DMS153 (cell line): ENCODE results near the gene TMEM147.
"Not testable (repeated sequence)": the region's sequence is repeated elsewhere in the genome, so short reads cannot be mapped to it uniquely, and the experiment has no call there.

ENCODE experiments used
- DNase-seq: peaks from one replicate; lab custom pipeline; 2025; lab: John Stamatoyannopoulos, UW

The TMEM147 gene

DNA sequence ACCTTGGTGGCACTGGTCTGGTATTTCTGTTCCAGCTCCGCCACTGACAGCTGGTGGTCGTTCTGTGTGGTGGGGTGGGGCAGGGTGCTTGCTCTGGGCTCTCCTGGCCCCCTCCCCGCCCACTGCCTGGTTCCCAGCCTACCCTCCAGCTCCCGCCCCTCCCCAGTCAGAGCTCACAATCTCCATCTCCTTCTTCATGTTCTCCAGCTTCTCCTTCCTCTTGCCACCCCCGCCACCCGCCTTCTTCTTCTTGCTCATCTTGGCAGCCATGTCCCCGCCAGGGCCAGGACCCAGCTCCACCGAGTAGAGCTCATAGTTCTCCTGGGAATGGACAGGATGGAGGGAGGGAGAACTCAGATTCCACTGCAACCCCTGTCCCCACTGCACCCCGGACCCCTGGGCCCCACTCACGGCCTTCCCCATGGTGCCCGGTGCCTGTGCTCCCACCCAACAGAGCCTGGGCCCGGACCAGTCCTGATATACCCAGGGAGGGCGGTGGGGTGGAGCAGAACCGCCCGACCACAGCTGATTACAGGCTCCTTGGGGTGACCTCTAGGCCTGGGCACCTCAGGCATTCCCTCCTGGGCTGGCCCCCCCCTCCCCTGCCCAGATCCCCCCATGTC lies 17.9 kb downstream of the TMEM147 start, which contains the start of gene ATP4A:
Gene ATP4A (minus strand): TSS at position 452 of the 623 bp plus-strand sequence. CDS start 29 bp downstream, at position 423.
- DNase-seq, result no peak

DNA sequence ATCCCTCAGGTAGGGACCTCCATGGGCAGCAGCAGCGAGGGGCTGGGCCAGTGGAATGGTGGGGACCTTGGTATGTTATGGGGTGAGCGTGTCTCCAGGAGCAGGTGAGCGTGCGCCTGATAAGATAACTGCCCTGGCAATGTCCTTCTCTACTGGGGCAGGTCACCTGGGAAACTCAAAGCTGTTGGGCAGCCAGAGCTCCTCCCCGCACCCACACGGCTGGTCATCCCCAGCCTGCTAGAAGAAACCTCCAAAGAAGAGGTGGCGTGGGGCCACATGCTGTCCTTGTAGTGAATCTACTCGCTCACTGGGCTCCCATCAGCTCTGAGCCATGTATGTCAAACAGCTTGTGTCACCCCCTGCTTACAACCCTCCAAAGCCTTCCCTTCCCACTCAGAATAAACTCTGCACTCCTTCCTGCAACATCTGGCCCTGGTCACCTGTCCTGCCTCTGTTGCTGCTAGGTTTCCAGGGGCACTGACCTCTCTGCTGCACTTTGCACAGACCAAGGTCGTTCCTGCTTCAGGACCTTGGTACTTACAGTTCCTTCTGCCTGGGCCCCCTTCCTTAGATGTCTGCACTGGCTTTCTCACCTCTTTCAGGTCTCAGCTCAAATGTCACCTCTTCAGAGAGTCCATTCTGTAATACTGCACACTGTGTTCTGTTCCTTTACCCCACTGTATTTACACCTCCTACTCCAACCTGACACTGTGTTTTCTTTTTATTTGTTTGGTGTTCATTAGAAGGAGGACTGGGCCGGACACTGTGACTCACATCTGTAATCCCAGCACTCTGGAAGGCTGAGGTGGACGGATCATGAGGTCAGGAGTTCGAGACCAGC lies 19.8 kb downstream of the TMEM147 start:
- no peak for DNase-seq

DNA sequence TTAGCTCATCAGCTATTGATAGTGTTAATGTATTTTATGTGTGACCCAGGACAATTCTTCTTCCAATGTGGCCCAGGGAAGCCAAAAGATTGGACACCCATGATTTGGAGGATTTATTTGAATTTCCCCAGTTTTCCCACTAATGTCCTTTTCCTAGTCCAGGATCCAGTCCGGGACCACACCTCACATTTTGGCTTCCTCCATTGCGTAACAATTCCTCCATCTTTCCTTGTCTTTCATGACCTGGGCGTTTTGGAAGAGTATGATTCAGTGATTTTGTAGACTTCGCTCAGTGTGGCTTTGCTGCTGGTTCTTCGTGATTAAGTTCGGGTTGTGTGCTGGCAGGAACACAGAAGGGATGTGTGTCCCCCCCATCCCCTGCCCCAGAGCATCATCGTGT lies 21.3 kb downstream of the TMEM147 start:
- no peak for DNase-seq

DNA sequence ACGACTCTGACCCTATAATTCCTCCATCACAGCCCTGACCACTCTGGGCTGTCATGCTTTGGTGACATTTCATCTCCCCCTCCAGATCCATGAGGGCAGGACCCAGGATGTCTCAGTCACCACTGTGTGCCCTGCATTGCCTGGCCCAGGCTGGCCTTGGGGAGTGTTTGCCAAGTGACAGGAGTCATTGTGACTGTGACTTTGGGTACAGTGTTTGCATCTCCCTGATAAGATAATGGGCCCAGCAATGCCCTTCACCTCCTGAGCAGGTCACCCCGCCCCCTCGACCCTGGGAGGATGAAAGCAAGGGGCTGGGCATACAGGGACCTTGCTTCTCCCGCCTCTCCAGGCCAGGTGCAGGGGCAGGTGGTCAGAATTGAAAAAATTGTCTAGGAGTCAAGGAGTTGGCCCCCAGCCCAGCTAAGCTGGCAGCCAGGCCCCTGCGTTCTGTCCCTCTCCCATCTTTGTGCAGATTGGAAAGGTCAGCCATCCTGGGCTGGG lies 23.9 kb downstream of the TMEM147 start:
- DNase-seq, result no peak

DNA sequence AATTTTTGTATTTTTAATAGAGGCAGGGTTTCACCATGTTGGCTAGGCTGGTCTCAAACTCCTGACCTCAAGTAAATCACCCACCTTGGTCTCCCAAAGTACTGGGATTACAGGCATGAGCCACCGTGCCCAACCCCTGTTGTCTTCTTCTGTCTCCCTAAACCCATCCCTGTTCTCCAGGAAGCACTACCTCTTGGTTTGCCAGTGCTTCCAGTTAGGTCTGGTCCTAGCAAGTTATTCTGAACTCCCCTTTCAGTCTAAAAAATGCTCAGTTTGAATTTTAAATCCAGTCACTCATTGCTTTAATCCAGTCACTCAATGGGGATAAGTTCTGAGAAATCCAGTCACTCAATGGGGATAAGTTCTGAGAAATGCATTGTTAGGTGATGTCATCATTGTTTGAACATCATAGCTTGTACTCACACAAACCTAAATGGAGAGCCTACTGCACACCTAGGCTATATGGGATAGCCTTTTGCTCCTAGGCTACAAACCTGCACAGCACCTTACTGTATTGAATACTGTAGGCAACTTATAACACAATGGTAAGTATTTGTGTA lies 26.1 kb downstream of the TMEM147 start:
- DNase-seq, result no peak

DNA sequence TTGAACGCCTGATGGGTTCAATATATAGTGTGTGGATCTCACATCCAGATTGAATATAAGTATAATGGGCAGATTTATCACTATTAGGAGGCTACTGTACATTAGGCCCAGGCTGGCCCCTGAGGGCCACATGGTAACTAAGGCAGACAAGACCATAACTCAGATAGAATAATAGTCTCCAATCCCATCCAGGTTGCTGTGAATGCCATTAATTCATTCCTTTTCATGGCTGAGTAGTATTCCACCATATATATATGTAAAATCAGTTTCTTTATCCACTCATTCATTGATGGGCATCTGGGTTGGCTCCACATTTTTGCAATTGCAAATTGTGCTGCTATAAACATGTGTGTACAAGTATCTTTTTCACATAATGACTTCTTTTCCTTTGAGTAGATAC lies 32.5 kb downstream of the TMEM147 start:
- DNase-seq, result no peak

DNA sequence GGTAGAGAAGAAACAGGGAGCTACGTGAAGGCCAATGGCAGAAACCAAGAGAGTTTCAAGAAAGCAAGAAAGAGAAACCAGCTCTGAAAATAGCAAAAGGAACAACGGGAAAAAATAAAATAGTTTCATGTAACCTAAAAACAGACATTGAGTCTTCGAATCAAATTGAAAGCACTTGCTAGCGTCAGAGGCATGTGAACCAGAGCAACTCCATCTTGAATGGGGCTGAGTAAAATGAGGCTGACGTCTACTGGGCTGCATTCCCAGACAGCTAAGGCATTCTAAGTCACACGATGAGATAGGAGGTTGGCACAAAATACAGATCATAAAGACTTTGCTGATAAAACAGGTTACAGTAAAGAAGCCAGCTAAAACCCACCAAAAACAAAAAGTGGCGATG lies 33.3 kb downstream of the TMEM147 start:
- no peak for DNase-seq

DNA sequence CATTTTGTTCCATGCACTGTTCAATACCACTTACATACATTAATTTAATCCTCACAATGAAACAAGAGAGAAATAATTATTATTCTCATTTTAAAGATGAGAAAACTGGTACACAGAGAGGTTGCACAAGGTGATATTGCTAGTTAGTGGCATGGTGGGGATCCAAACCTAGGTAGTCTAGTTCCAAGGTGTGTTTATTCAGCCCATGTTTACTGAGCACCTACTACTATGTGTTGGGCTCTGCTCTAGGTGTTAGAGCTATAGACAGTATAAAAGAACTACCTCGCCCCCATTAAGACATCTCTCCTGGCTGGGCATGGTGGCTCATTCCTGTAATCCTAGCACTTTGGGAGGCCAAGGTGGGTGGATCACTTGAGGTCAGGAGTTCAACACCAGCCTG lies 37.3 kb downstream of the TMEM147 start:
- DNase-seq, result no peak

DNA sequence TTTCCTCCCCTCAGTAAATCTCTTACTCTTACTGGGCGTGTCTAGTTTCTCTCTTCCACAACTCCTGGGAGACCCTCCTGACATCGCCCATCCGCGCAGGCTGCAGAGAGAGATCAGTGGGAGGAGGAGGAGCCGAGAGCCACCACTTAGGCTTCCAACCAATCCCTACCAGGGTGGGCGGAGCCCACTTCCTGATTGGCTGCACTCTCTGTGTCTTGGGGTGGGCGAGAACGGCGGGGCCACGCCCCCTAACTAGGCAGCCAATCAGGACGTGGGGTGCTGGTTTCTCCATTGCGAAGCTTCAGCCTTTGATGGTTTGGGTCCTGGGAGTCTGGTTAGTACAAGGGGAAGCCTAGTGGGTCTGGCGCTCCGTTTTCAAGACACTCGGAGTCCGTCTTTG lies 40.4 kb downstream of the TMEM147 start, which contains the start of gene PMIS2:
Gene PMIS2 (plus strand): TSS at position 326 of the 400 bp plus-strand sequence. CDS start 87 bp downstream, outside the sequence.
- DNase-seq, result no peak

DNA sequence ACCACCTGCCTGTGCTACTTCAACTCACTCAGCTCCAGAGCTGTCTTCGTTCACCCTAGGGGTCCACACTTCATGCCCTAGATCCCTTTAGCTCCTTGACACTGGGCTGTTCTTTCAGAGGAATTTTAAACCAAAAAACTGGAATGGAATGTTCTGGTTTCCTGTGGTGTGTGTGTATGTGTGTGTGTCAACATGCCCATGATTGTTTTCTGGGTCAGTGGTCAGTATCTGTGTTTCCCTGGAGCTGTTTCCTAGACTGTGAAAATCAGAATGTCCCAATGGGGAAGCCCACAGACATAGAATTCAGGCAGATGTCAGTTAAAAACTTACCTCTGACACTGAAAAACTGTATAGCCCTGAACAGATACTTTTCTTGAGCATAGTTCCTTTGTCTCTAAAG lies 41.9 kb downstream of the TMEM147 start:
- DNase-seq, result no peak

DNA sequence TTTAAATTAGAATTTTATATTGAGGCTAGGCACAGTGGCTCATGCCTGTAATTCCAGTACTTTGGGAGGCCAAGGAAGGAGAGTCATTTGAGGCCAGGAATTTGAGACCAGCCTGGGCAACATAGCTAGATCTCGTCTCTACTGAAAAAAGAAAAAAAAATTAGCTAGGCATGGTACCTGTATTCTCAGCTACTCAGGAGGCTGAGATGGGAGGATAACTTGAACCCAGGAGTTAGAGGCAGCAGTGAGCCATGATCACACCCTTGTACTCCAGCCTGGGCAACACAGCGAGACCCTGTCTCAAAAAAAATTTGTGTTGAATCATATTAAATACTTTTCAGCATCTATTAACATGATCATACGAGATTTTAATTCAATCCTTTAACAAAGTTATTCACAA lies 45.4 kb downstream of the TMEM147 start:
- no peak for DNase-seq

DNA sequence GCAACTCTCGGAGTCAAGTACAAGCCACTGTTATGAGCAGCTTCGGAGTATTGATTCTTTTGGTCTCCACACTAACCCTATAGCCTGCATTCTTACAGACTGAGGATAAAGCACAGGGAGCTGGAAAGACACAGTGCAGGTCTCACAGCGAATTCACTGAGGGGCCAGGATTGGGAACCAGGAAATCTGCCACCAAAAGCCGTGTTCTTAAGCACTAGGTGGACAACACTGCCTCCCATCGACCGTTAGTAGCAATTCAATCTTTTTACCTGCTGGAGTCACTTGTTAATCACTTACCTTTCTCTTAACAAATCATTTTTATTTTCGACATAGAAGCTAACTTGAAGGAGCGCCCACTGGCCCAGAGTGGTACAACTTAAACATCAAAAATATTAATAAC lies 46.8 kb downstream of the TMEM147 start:
- no peak for DNase-seq

DNA sequence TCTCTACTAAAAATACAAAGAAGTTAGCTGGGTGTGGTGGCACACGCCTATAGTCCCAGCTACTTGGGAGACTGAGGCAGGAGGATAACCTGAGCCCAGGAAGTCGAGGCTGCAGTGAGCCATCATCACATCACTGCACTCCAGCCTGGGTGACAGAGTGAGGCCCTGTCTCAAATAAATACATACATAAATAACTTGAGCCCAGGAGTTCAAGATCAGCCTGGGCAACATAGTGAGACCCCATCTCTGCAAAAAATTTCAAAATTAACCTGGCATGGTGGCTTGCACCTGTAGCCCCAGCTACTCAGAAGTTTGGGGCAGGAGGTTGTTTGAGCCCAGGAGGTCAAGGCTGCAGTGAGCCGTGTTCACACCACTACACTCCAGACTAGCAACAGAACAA lies 49.6 kb downstream of the TMEM147 start:
- not testable (repeated sequence) for DNase-seq

DNA sequence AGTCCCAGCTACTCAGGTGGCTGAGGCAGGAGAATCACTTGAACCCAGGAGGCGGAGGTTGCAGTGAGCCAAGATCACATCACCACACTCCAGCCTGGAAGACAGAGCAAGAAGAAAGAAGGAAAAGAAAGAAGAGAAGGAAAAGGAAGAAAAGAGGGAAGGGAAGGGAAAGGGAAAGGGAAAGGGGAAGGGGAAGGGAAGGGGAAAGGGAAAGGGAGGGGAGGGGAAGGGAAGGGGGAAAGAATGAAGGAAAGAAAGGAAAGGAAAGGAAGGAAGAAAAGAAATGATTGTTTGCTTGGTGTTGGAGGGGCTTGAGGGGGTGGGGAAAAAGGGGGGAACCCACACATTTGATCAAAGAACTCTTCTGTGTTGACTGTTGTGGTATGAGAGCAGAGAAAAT lies 50.5 kb downstream of the TMEM147 start:
- DNase-seq, result no peak

DNA sequence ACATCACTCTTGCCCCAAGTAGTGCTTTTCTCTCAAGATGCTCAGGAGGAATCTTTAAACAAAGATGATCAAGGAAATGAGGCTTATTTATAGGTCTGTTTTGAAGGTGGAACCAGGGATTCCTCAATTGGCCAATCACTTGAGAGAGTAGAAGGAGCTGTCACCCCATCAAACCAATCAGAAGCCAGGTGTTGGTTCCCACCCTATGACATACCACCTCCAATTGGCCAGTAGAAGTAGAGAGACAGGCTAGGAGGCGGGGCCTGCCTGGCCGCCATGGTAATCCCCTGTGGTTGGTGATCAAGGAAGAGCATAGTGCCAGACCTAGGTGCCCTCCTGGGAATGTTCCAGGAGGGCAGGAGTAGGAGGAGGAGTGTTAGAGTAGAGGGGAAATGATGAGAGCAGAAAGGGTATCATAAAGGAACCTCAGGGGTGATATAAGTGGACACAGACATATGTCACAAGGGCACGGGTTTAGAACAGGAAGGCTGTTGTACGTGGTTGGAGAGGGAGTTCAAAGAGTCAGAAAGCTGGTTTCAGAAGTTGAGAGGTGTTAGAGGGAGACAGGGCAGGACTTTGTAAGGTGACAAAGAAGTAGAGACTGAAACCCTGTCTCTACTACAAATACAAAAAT lies 51.1 kb downstream of the TMEM147 start:
- no peak for DNase-seq
